Muscle layer of duodenum (tissue), 2 donors: Measurements from ENCODE around the gene CLDN22.
"Not testable (repeated sequence)": the region's sequence is repeated elsewhere in the genome, so short reads cannot be mapped to it uniquely, and the experiment has no call there.

Source experiments
- H3K27ac ChIP-seq: one replicate; pipeline ENCODE4 v1.7.0; 2013; ENCODE audit warnings: mild to moderate bottlenecking, low read length
- H3K27me3 ChIP-seq: one replicate; pipeline ENCODE4 v1.7.0; 2013; ENCODE audit warnings: low read depth, mild to moderate bottlenecking, control low read depth, low read length
- H3K36me3 ChIP-seq, 2 donors: one replicate each; pipeline ENCODE4 v1.7.0; 2013; ENCODE audit warnings: low read length in 2 of 2, control low read depth in 1 of 2, mild to moderate bottlenecking in 1 of 2; ENCODE audit not compliant: insufficient read depth in 2 of 2, control insufficient read depth in 1 of 2
- H3K4me1 ChIP-seq, 2 donors: one replicate each; pipeline ENCODE4 v1.7.0; 2013; ENCODE audit warnings: low read length in 2 of 2, mild to moderate bottlenecking in 2 of 2, control low read depth in 1 of 2, moderate library complexity in 1 of 2; ENCODE audit not compliant: insufficient read depth in 2 of 2, control insufficient read depth in 1 of 2
- H3K4me3 ChIP-seq, 2 donors: one replicate each; pipeline ENCODE4 v1.7.0; 2013; ENCODE audit warnings: low read length in 2 of 2, low read depth in 1 of 2, mild to moderate bottlenecking in 1 of 2
- H3K9me3 ChIP-seq, 2 donors: one replicate each; pipeline ENCODE4 v1.7.0; 2013; ENCODE audit warnings: low read length in 2 of 2, control low read depth in 1 of 2, mild to moderate bottlenecking in 1 of 2; ENCODE audit not compliant: control insufficient read depth in 1 of 2
- donor health status: healthy.

Gene CLDN22

GRCh38 chr4:183329954-183330742 is 10.1 kb upstream of the CLDN22 start:
- H3K4me3 ChIP-seq: no peak overlapping the region
- H3K27ac ChIP-seq: no peak overlapping the region
- no peaks in the 10 kb centered on the region for H3K4me1 ChIP-seq
- peaks cover 4% of the 10 kb centered on the region for H3K27me3 ChIP-seq
- H3K9me3 ChIP-seq: no peaks in the 10 kb centered on the region
- peaks cover 0 to 5% of the 10 kb centered on the region in 2 donors for H3K36me3 ChIP-seq

- H3K27ac ChIP-seq: no peak overlapping the region
- H3K27me3 ChIP-seq: peaks cover 4% of the 10 kb centered on the region
- H3K9me3 ChIP-seq: no peaks in the 10 kb centered on the region
- H3K4me1 ChIP-seq: no peaks in the 10 kb centered on the region
- H3K4me3 ChIP-seq: no peak overlapping the region
- peaks cover 0 to 5% of the 10 kb centered on the region in 2 donors for H3K36me3 ChIP-seq
Measured at GRCh38 chr4:183329244-183329643, 9.2 kb upstream of the CLDN22 start.

- no peak overlapping the region for H3K27ac ChIP-seq
- peaks cover 0 to 5% of the 10 kb centered on the region in 2 donors for H3K36me3 ChIP-seq
- H3K27me3 ChIP-seq: peaks cover 2% of the 10 kb centered on the region
- H3K4me3 ChIP-seq: no peak overlapping the region
- H3K4me1 ChIP-seq: no peaks in the 10 kb centered on the region
- no peaks in the 10 kb centered on the region for H3K9me3 ChIP-seq
Measured at GRCh38 chr4:183328832-183329231, 8.8 kb upstream of the CLDN22 start.

GRCh38 chr4:183327827-183328226 is 7.8 kb upstream of the CLDN22 start:
- Histone ChIP-seq H3K27me3 (no peaks in the 10 kb centered on the region), H3K4me3 (no peak overlapping the region), H3K27ac (no peak overlapping the region), H3K36me3 (peaks cover 0 to 5% of the 10 kb centered on the region in 2 donors), H3K4me1 (no peaks in the 10 kb centered on the region), H3K9me3 (no peaks in the 10 kb centered on the region)

- Histone ChIP-seq H3K27ac (no peak overlapping the region), H3K27me3 (no peaks in the 10 kb centered on the region), H3K4me1 (no peaks in the 10 kb centered on the region), H3K4me3 (no peak overlapping the region), H3K9me3 (no peaks in the 10 kb centered on the region), H3K36me3 (peaks cover 0 to 5% of the 10 kb centered on the region in 2 donors)
Measured at GRCh38 chr4:183326853-183327252, 6.8 kb upstream of the CLDN22 start.

- not testable (repeated sequence) for H3K27me3 ChIP-seq, H3K9me3 ChIP-seq, H3K27ac ChIP-seq, H3K4me1 ChIP-seq, H3K4me3 ChIP-seq, H3K36me3 ChIP-seq
Measured at GRCh38 chr4:183326387-183326786, 6.3 kb upstream of the CLDN22 start.

GRCh38 chr4:183324619-183325018 is 4.5 kb upstream of the CLDN22 start:
- no peak overlapping the region for H3K27ac ChIP-seq
- H3K4me1 ChIP-seq: no peaks in the 10 kb centered on the region
- H3K27me3 ChIP-seq: no peaks in the 10 kb centered on the region
- H3K36me3 ChIP-seq: peaks cover 0 to 5% of the 10 kb centered on the region in 2 donors
- no peak overlapping the region for H3K4me3 ChIP-seq
- H3K9me3 ChIP-seq: no peaks in the 10 kb centered on the region

- not testable (repeated sequence) for H3K27me3 ChIP-seq, H3K27ac ChIP-seq, H3K36me3 ChIP-seq, H3K9me3 ChIP-seq, H3K4me3 ChIP-seq, H3K4me1 ChIP-seq
Measured at GRCh38 chr4:183324056-183324455, 4.0 kb upstream of the CLDN22 start.

- Histone ChIP-seq H3K9me3 (no peaks in the 10 kb centered on the region), H3K4me1 (no peaks in the 10 kb centered on the region), H3K36me3 (peaks cover 0 to 11% of the 10 kb centered on the region in 2 donors), H3K27me3 (no peaks in the 10 kb centered on the region), H3K27ac (no peak overlapping the region), H3K4me3 (no peak overlapping the region)
Measured at GRCh38 chr4:183323295-183323694, 3.2 kb upstream of the CLDN22 start.

GRCh38 chr4:183322326-183322725 is 2.2 kb upstream of the CLDN22 start, which contains the start of gene CLDN24:
Gene CLDN24 (minus strand): TSS chr4:183322426. CDS start chr4:183322426, 0 bp downstream.
- no peaks in the 10 kb centered on the region for H3K27me3 ChIP-seq
- H3K27ac ChIP-seq: no peak within 1 kb of the TSS
- H3K4me1 ChIP-seq: no peaks in the 10 kb centered on the region

GRCh38 chr4:183321516-183321915 is 1.4 kb upstream of the CLDN22 start:
- peaks cover 0 to 7% of the 10 kb centered on the region in 2 donors for H3K36me3 ChIP-seq
- H3K27me3 ChIP-seq: no peaks in the 10 kb centered on the region
- no peaks in the 10 kb centered on the region for H3K9me3 ChIP-seq
- H3K27ac ChIP-seq: no peak overlapping the region
- no peak overlapping the region for H3K4me3 ChIP-seq
- no peaks in the 10 kb centered on the region for H3K4me1 ChIP-seq

More at GRCh38 chr4:183322326-183322725, 2.2 kb upstream of the CLDN22 start, which contains the start of gene CLDN24:
- no peak within 1 kb of the TSS for H3K4me3 ChIP-seq
- H3K9me3 ChIP-seq: no peaks in the 10 kb centered on the region
- H3K36me3 ChIP-seq: peaks cover 0 to 11% of the 10 kb centered on the region in 2 donors

- Histone ChIP-seq H3K27me3 (no peaks in the 10 kb centered on the region), H3K4me3 (no peak overlapping the region), H3K36me3 (peaks cover 0 to 6% of the 10 kb centered on the region in 2 donors), H3K27ac (no peak overlapping the region), H3K4me1 (peaks cover 0 to 4% of the 10 kb centered on the region in 2 donors), H3K9me3 (no peaks in the 10 kb centered on the region)
Measured at GRCh38 chr4:183321079-183321478, 1.0 kb upstream of the CLDN22 start.
